ENCODE results near the gene KCNJ4.

- TF ChIP-seq CREB5 (CRISPR knock-in tag; IDR thresholded peaks at IDR 0.05; ENCODE audit: low read depth) (no peak), ZFP3 (CRISPR knock-in tag; IDR thresholded peaks at IDR 0.05) (no peak), ZNF70 (CRISPR knock-in tag; IDR thresholded peaks at IDR 0.05) (no peak), PATZ1 (CRISPR knock-in tag; IDR thresholded peaks at IDR 0.05; ENCODE audit: borderline replicate concordance) (no peak), ARNTL (CRISPR knock-in tag; IDR thresholded peaks at IDR 0.05; ENCODE audit: borderline replicate concordance, low read depth) (no peak)
These were observed 22.6 kb upstream of the KCNJ4 start for GRCh38 chr22:38477585-38477984.
